Fibroblast of lung (primary cell): ENCODE data around the gene ETV6. TPM values are rescaled to one million over a fixed set of nuclear protein-coding genes. Genes with fewer than 3 reads are reported as not detected.

Experiments
- DNase-seq, 2 donors: peaks; one replicate each; pipeline versions ENCODE4 v3.0.0 to v3.0.0-alpha.2; 2010; ENCODE audit warnings: low read depth in 2 of 2
- H2AFZ ChIP-seq: 2 replicates; pipeline ENCODE4 v1.5.1; 2012; ENCODE audit warnings: low read length, control low read depth, inconsistent platforms
- H3K27ac ChIP-seq: 2 replicates; pipeline ENCODE4 v1.5.1; 2011; ENCODE audit warnings: low read length, control low read depth; ENCODE audit not compliant: insufficient read depth
- H3K27me3 ChIP-seq: 2 replicates; pipeline ENCODE4 v1.5.1; 2011; ENCODE audit warnings: mild to moderate bottlenecking, low read length; ENCODE audit not compliant: control insufficient read depth, insufficient read depth
- H3K36me3 ChIP-seq: 2 replicates; pipeline ENCODE4 v1.5.1; 2011; ENCODE audit warnings: low read length; ENCODE audit not compliant: control insufficient read depth, insufficient read depth
- H3K4me1 ChIP-seq: 2 replicates; pipeline ENCODE4 v1.5.1; 2011; ENCODE audit warnings: low read length; ENCODE audit not compliant: control insufficient read depth, insufficient read depth; ENCODE audit errors: extremely low read depth
- H3K4me2 ChIP-seq: 2 replicates; pipeline ENCODE4 v1.5.1; 2011; ENCODE audit warnings: low read length, control low read depth; ENCODE audit not compliant: insufficient read depth; ENCODE audit errors: extremely low read depth
- H3K4me3 ChIP-seq, 4 experiments: fragments of 200-600 bp in 1 of 4; sonication (generic) in 1 of 4; replicated peaks in 1 of 4; 2 replicates each; pipeline ENCODE4 v1.5.1; 2011 to 2016; ENCODE audit warnings: low read length in 4 of 4, low read depth in 3 of 4, mild to moderate bottlenecking in 3 of 4, control low read depth in 2 of 4, inconsistent platforms in 1 of 4, mixed read lengths in 1 of 4; ENCODE audit not compliant: insufficient read depth in 1 of 4; ENCODE audit errors: control extremely low read depth in 1 of 4
- H3K79me2 ChIP-seq: 2 replicates; pipeline ENCODE4 v1.5.1; 2012; ENCODE audit warnings: mild to moderate bottlenecking, low read length, inconsistent platforms; ENCODE audit not compliant: control insufficient read depth, insufficient read depth
- H3K9ac ChIP-seq: 2 replicates; pipeline ENCODE4 v1.5.1; 2011; ENCODE audit warnings: mild to moderate bottlenecking, low read length, control low read depth; ENCODE audit not compliant: insufficient read depth
- H3K9me3 ChIP-seq: 2 replicates; pipeline ENCODE4 v1.5.1; 2012; ENCODE audit warnings: low read depth, low read length; ENCODE audit not compliant: control insufficient read depth, insufficient read depth
- H4K20me1 ChIP-seq: 2 replicates; pipeline ENCODE4 v1.5.1; 2011; ENCODE audit warnings: low read length; ENCODE audit not compliant: control insufficient read depth, insufficient read depth; ENCODE audit errors: extremely low read depth
- CTCF ChIP-seq, 2 donors: IDR thresholded peaks in 1 of 2; conservative IDR thresholded peaks in 1 of 2; 1 replicate in 1 of 2; 2 replicates in 1 of 2; pipeline ENCODE4 v1.5.1; 2011 to 2012; ENCODE audit warnings: low read length in 2 of 2, control low read depth in 1 of 2, inconsistent platforms in 1 of 2, low read depth in 1 of 2, mild to moderate bottlenecking in 1 of 2
- EZH2 ChIP-seq: IDR thresholded peaks from 2 replicates; pipeline ENCODE4 v1.5.1; 2012; ENCODE audit warnings: low read length, control low read depth, mild to moderate bottlenecking; ENCODE audit errors: missing control alignments
- polyA plus RNA-seq, 2 donors: library from polyadenylated mRNA; depleted of rRNA in 1 of 2; stranded (reverse) in 1 of 2; unstranded in 1 of 2; fragments of >200 nt; gene quantifications; 2 replicates each; pipeline ENCODE4 v1.2.1, GENCODE V29; 2011 to 2012; ENCODE audit warnings: missing spikeins in 1 of 2
- total RNA-seq: library from RNA; depleted of rRNA; stranded (reverse); fragments of >200 nt; gene quantifications from 2 replicates; pipeline ENCODE4 v1.2.1, GENCODE V29; 2014

ETV6 gene
- total and polyA plus RNA-seq, 2 donors (not counting 1 experiment from before 2014, with no cell fraction given), result 4.3 to 8.9 TPM

GRCh38 chr12:11658791-11659190 is 9.3 kb downstream of the ETV6 start:
- peak; percentile 39 to 94 for DNase-seq
- Histone ChIP-seq H4K20me1 (peaks cover 2% of the 10 kb centered on the region), H3K27ac (no peak overlapping the region), H2AFZ (no peak overlapping the region), H3K4me2 (no peak overlapping the region), H3K36me3 (no peaks in the 10 kb centered on the region), H3K9me3 (no peaks in the 10 kb centered on the region), H3K27me3 (no peaks in the 10 kb centered on the region), H3K4me1 (no peaks in the 10 kb centered on the region), H3K4me3 (no peak overlapping the region), H3K79me2 (peaks cover 21% of the 10 kb centered on the region), H3K9ac (no peak overlapping the region)
- TF ChIP-seq EZH2 (no peak), CTCF (conservative IDR thresholded peaks at IDR 0.05 in 1 of 2, IDR thresholded peaks at IDR 0.05 in 1 of 2; ENCODE audit: low read depth in 1 of 2, low read length in 2 of 2) (no peak)

GRCh38 chr12:11660624-11661023 is 11.2 kb downstream of the ETV6 start:
- no peak overlapping the region for H2AFZ ChIP-seq
- no peak for DNase-seq
- H3K4me1 ChIP-seq, result no peaks in the 10 kb centered on the region
- no peaks in the 10 kb centered on the region for H3K27me3 ChIP-seq
- no peak overlapping the region for H3K9ac ChIP-seq
- H3K27ac ChIP-seq, result no peak overlapping the region
- no peak overlapping the region for H3K4me3 ChIP-seq
- TF ChIP-seq CTCF (conservative IDR thresholded peaks at IDR 0.05 in 1 of 2, IDR thresholded peaks at IDR 0.05 in 1 of 2; ENCODE audit: low read depth in 1 of 2, low read length in 2 of 2) (no peak), EZH2 (no peak)
- H3K4me2 ChIP-seq, result no peak overlapping the region
- H3K9me3 ChIP-seq, result no peaks in the 10 kb centered on the region
- H3K79me2 ChIP-seq, result peaks cover 8% of the 10 kb centered on the region
- H3K36me3 ChIP-seq, result no peaks in the 10 kb centered on the region
- H4K20me1 ChIP-seq, result peaks cover 2% of the 10 kb centered on the region

DNA sequence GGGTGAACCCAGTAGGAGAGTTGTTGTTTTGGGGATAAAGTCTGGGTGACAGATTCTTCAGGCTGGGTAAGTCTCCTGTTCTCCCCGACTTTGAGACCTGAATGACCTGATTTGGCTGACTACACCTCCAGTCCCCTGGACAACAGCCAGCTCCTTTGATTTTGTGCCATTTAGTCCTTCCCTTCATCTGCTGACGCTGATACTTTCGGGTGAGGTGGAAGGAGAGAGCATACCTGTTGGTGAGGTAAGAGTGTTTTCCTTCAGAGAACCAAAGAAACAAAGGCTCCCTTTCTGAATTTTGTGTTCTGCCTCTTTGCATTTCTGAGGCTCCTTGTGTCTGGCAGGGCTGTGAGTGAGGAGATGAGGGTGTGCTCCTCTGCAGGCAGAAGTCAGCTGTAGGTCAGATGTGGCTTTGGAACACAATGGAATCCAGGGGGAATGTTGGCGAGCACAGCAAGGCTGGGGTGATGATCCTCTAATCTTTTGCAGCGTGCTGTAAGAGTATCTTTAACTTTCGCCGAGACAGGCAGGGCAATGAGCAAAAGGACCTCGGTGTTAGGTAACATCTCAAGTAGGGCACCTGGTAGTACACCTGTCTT is 12.1 kb downstream of the ETV6 start:
- H3K79me2 ChIP-seq, result peaks cover 5% of the 10 kb centered on the region
- H3K27me3 ChIP-seq, result no peaks in the 10 kb centered on the region
- peaks cover 2% of the 10 kb centered on the region for H4K20me1 ChIP-seq
- no peak overlapping the region for H2AFZ ChIP-seq
- H3K4me3 ChIP-seq, result no peak overlapping the region
- no peak overlapping the region for H3K27ac ChIP-seq
- DNase-seq, result peak in 1 of 2 donors; percentile 76
- TF ChIP-seq CTCF (conservative IDR thresholded peaks at IDR 0.05 in 1 of 2, IDR thresholded peaks at IDR 0.05 in 1 of 2; ENCODE audit: low read depth in 1 of 2, low read length in 2 of 2), result no peak
- no peak for TF ChIP-seq EZH2
- no peaks in the 10 kb centered on the region for H3K4me1 ChIP-seq
- no peaks in the 10 kb centered on the region for H3K9me3 ChIP-seq
- no peak overlapping the region for H3K9ac ChIP-seq
- H3K4me2 ChIP-seq, result no peak overlapping the region
- no peaks in the 10 kb centered on the region for H3K36me3 ChIP-seq
